Endothelial cell of umbilical vein (primary cell): ENCODE results near the gene CXCL14. TPM values are rescaled to one million over a fixed set of nuclear protein-coding genes. Genes with fewer than 3 reads are reported as not detected.

Experiments
- BruUV-seq: library from RNA; stranded (reverse); fragments of 400-500 nt; replicated peaks from 2 replicates; lab custom pipeline; 2021; lab: Mats Ljungman, UMichigan
- CTCF ChIA-PET: fragments of 300-600, 350-600 bp; sonication (Branson Sonifier 250); formaldehyde crosslinking; loops from one replicate; lab custom pipeline; 2021; ENCODE audit warnings: antibody characterized with exemption, inconsistent platforms; lab: Charles Lee
- POLR2A ChIA-PET: fragments of 300-600, 350-600 bp; sonication (Branson Sonifier 250); formaldehyde crosslinking; loops from one replicate; lab custom pipeline; 2021; ENCODE audit warnings: antibody characterized with exemption, inconsistent platforms; lab: Charles Lee
- DNase-seq: peaks from one replicate; pipeline ENCODE4 v3.0.0-alpha.2; 2011; ENCODE audit warnings: low read depth, low spot score
- FAIRE-seq: peaks from 2 replicates; lab custom pipeline; 2011; peaks lifted over from hg19 to GRCh38; lab: Jason Lieb, UNC
- H2AFZ ChIP-seq: 2 replicates; pipeline ENCODE4 v1.6.0; 2012; ENCODE audit warnings: low read depth, low read length, control low read depth, inconsistent platforms
- H3K27ac ChIP-seq: 2 replicates; pipeline ENCODE4 v1.5.1; 2011; ENCODE audit warnings: low read depth, mild to moderate bottlenecking, control low read depth, low read length, moderate library complexity; ENCODE audit not compliant: insufficient read depth
- H3K27me3 ChIP-seq, 2 experiments: 2 replicates each; pipeline versions ENCODE4 v1.6.0 to v1.6.1; 2011; ENCODE audit warnings: low read length in 2 of 2, mixed read lengths in 1 of 2; ENCODE audit not compliant: control insufficient read depth in 2 of 2, insufficient read depth in 2 of 2
- H3K36me3 ChIP-seq, 2 experiments: 2 replicates in 1 of 2; 3 replicates in 1 of 2; pipeline ENCODE4 v1.5.1; 2011; ENCODE audit warnings: low read length in 2 of 2, mild to moderate bottlenecking in 1 of 2, moderate library complexity in 1 of 2; ENCODE audit not compliant: control insufficient read depth in 2 of 2, insufficient read depth in 2 of 2; ENCODE audit errors: extremely low read depth in 1 of 2
- H3K4me1 ChIP-seq: 3 replicates; pipeline ENCODE4 v1.5.1; 2011; ENCODE audit warnings: mild to moderate bottlenecking, low read length; ENCODE audit not compliant: control insufficient read depth, insufficient read depth; ENCODE audit errors: extremely low read depth
- H3K4me2 ChIP-seq: 2 replicates; pipeline ENCODE4 v1.6.1; 2011; ENCODE audit warnings: low read length, control low read depth, mixed read lengths; ENCODE audit not compliant: insufficient read depth
- H3K4me3 ChIP-seq, 3 experiments: fragments of 200-600 bp in 1 of 3; sonication (generic), shearing (Covaris generic) in 1 of 3; replicated peaks in 1 of 3; 2 replicates each; pipeline ENCODE4 v1.5.1; 2011 to 2016; ENCODE audit warnings: control low read depth in 3 of 3, low read length in 3 of 3, mild to moderate bottlenecking in 2 of 3, inconsistent platforms in 1 of 3, low read depth in 1 of 3, moderate library complexity in 1 of 3; ENCODE audit not compliant: insufficient read depth in 1 of 3
- H3K79me2 ChIP-seq: 2 replicates; pipeline ENCODE4 v1.6.0; 2012; ENCODE audit warnings: low read length, inconsistent platforms; ENCODE audit not compliant: control insufficient read depth, insufficient read depth
- H3K9ac ChIP-seq: replicated peaks from 2 replicates; pipeline ENCODE3; 2011; ENCODE audit warnings: low read length, control low read depth; ENCODE audit not compliant: insufficient read depth; ENCODE audit errors: extremely low read depth
- H3K9me1 ChIP-seq: replicated peaks from 3 replicates; pipeline ENCODE4 v1.6.0; 2011; ENCODE audit warnings: mild to moderate bottlenecking, low read length; ENCODE audit not compliant: control insufficient read depth, insufficient read depth; ENCODE audit errors: extremely low read depth
- H3K9me3 ChIP-seq: replicated peaks from 2 replicates; pipeline ENCODE4 v1.5.1; 2012; ENCODE audit warnings: low read length, inconsistent platforms; ENCODE audit not compliant: control insufficient read depth, insufficient read depth
- H4K20me1 ChIP-seq: replicated peaks from 2 replicates; pipeline ENCODE3; 2011; ENCODE audit warnings: mild to moderate bottlenecking, low read length; ENCODE audit not compliant: control insufficient read depth, insufficient read depth; ENCODE audit errors: extremely low read depth
- CTCF ChIP-seq, 2 donors: IDR thresholded peaks; 1 replicate in 1 of 2; 2 replicates in 1 of 2; pipeline ENCODE4 v1.5.1; 2011; ENCODE audit warnings: low read length in 2 of 2, mild to moderate bottlenecking in 2 of 2, moderate library complexity in 2 of 2, control low read depth in 1 of 2, inconsistent platforms in 1 of 2, low read depth in 1 of 2; ENCODE audit not compliant: insufficient read depth in 1 of 2; ENCODE audit errors: extremely low read depth in 1 of 2
- EZH2 ChIP-seq: IDR thresholded peaks from 2 replicates; pipeline ENCODE4 v1.6.1; 2012; ENCODE audit warnings: borderline replicate concordance, low read depth, mild to moderate bottlenecking, moderate library complexity, low read length, inconsistent platforms; ENCODE audit not compliant: severe bottlenecking
- FOS ChIP-seq: IDR thresholded peaks from 2 replicates; pipeline ENCODE4 v1.6.1; 2011; ENCODE audit warnings: mild to moderate bottlenecking, low read length, moderate library complexity, borderline replicate concordance; ENCODE audit not compliant: insufficient read depth
- GATA2 ChIP-seq: IDR thresholded peaks from 2 replicates; pipeline ENCODE4 v1.7.0; 2011; ENCODE audit warnings: low read depth, mild to moderate bottlenecking, moderate library complexity, mixed read lengths, low read length; ENCODE audit not compliant: insufficient read length, insufficient read depth
- JUN ChIP-seq: IDR thresholded peaks from 2 replicates; pipeline ENCODE4 v1.6.1; 2011; ENCODE audit warnings: borderline replicate concordance, low read depth; ENCODE audit not compliant: insufficient read length, insufficient read depth
- MYC ChIP-seq: IDR thresholded peaks from one replicate; pipeline ENCODE4 v1.6.1; 2011; ENCODE audit warnings: mild to moderate bottlenecking, low read depth, low read length
- POLR2A ChIP-seq: IDR thresholded peaks from 2 replicates; pipeline ENCODE4 v1.6.1; 2012; ENCODE audit warnings: low read depth, mild to moderate bottlenecking, control low read depth, low read length
- POLR2AphosphoS5 ChIP-seq: IDR thresholded peaks from 2 replicates; pipeline ENCODE4 v1.6.1; 2012; ENCODE audit warnings: low read depth, mild to moderate bottlenecking, control low read depth, low read length, moderate library complexity; ENCODE audit not compliant: insufficient read depth
- dilution Hi-C: fragments of 300-500 bp; cut with MboI; formaldehyde crosslinking; loops from one replicate; pipeline ENCODE4 v1.15.0; 2019; ENCODE audit warnings: low sequenced_read_pairs; ENCODE audit not compliant: extremely low pct_ligation_motif_present
- intact Hi-C: fragments of 100-400 bp; cut with micrococcal nuclease; formaldehyde crosslinking; loops from one replicate; pipeline ENCODE4 v1.10.0; 2022
- polyA plus RNA-seq, 4 experiments: library from polyadenylated mRNA; depleted of rRNA in 3 of 4; stranded (reverse) in 3 of 4; unstranded in 1 of 4; fragments of >200 nt; gene quantifications; 2 replicates each; pipeline versions ENCODE4 v1.2.1 to v1.2.3, GENCODE V29; 2011 to 2012; ENCODE audit warnings: missing spikeins in 1 of 4
- total RNA-seq: library from RNA; stranded (reverse); gene quantifications from 2 replicates; pipeline ENCODE4 v1.2.3, GENCODE V29; 2021
- TF ChIP-seq, protein P1 (sequence below): IDR thresholded peaks from 2 replicates; pipeline ENCODE4 v1.6.1; 2011; ENCODE audit not compliant: insufficient read depth, insufficient read length

CXCL14 gene
- total and polyA plus RNA-seq, 2 donors (not counting 3 experiments of a cell fraction or from before 2014, with no cell fraction given) = not detected

- BruUV-seq = no TSS peak
- Histone ChIP-seq H3K79me2 (no peaks in the 10 kb centered on the region), H3K4me1 (no peaks in the 10 kb centered on the region), H3K36me3 (no peaks in the 10 kb centered on the region), H3K4me3 (no peak overlapping the region), H3K4me2 (no peak overlapping the region), H3K27ac (no peak overlapping the region), H3K27me3 (peaks cover 8 to 10% of the 10 kb centered on the region in 2 experiments), H4K20me1 (no peaks in the 10 kb centered on the region), H2AFZ (no peak overlapping the region), H3K9me3 (no peaks in the 10 kb centered on the region), H3K9me1 (no peaks in the 10 kb centered on the region), H3K9ac (no peak overlapping the region)
- no peak for DNase-seq
- no peak for TF ChIP-seq FOS
- no peak for TF ChIP-seq JUN
- no peak for TF ChIP-seq POLR2AphosphoS5
- TF ChIP-seq, protein P1, sequence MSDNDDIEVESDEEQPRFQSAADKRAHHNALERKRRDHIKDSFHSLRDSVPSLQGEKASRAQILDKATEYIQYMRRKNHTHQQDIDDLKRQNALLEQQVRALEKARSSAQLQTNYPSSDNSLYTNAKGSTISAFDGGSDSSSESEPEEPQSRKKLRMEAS = no peak
- no peak for TF ChIP-seq MYC
- TF ChIP-seq GATA2 = no peak
- TF ChIP-seq CTCF (IDR thresholded peaks at IDR 0.05; ENCODE audit: extremely low read depth in 1 of 2, insufficient read depth in 1 of 2, low read depth in 1 of 2, low read length in 2 of 2) = no peak
- no peak for TF ChIP-seq POLR2A
- TF ChIP-seq EZH2 = no peak
- intact Hi-C loops = no loop called here
- ChIA-PET POLR2A (no interaction called here), CTCF (interaction anchor here (0.9 to 14.3 kb wide), 19 partner anchors 9 to 352 kb away, joined by 3 to 664 read pairs (median 4); partner anchors contain the start of gene CXCL14)
- dilution Hi-C loops = loop anchor here (25.0 kb wide), 1 partner anchor 103 kb away; the partner anchor contains the start of gene TIFAB
- FAIRE-seq = no peak
Measured at GRCh38 chr5:135565266-135565665, 13.5 kb downstream of the CXCL14 start.
